SKM-1 (cell line): ENCODE results near the gene EID3.
A peak's percentile ranks its signal among the peaks of the same experiment; 100 is the strongest.
"Not testable (repeated sequence)": the region's sequence is repeated elsewhere in the genome, so short reads cannot be mapped to it uniquely, and the experiment has no call there.

Experiments used
- DNase-seq: peaks from one replicate; lab custom pipeline; 2025; ENCODE audit not compliant: unreplicated experiment; lab: John Stamatoyannopoulos, UW

EID3 gene

GRCh38 chr12:104288635-104289274, 14.8 kb upstream of the EID3 start:
- DNase-seq, result peak; percentile 45

GRCh38 chr12:104290320-104290719, 13.2 kb upstream of the EID3 start:
- no peak for DNase-seq

- no peak for DNase-seq
These were observed 12.7 kb upstream of the EID3 start for GRCh38 chr12:104290855-104291254.

GRCh38 chr12:104291867-104292524, 11.5 kb upstream of the EID3 start:
- no peak for DNase-seq

- DNase-seq, result no peak
These were observed 10.4 kb upstream of the EID3 start for GRCh38 chr12:104292872-104293794.

- not testable (repeated sequence) for DNase-seq
These were observed 9.2 kb upstream of the EID3 start for GRCh38 chr12:104294158-104294859.

GRCh38 chr12:104294927-104295668, 8.4 kb upstream of the EID3 start:
- no peak for DNase-seq

GRCh38 chr12:104295954-104296353, 7.6 kb upstream of the EID3 start:
- no peak for DNase-seq

- no peak for DNase-seq
These were observed 6.8 kb upstream of the EID3 start for GRCh38 chr12:104296718-104297117.

GRCh38 chr12:104297477-104298113, 5.9 kb upstream of the EID3 start:
- DNase-seq, result no peak

- no peak for DNase-seq
These were observed 3.6 kb upstream of the EID3 start for GRCh38 chr12:104299842-104300481.

- DNase-seq, result no peak
These were observed 896 bp downstream of the EID3 start for GRCh38 chr12:104304261-104305009.

- DNase-seq, result no peak
These were observed 1.8 kb downstream of the EID3 start for GRCh38 chr12:104305349-104305748.

- no peak for DNase-seq
These were observed 2.8 kb downstream of the EID3 start for GRCh38 chr12:104306376-104306775.

- DNase-seq, result no peak
These were observed 3.6 kb downstream of the EID3 start for GRCh38 chr12:104306943-104307654.

- DNase-seq, result no peak
These were observed 4.1 kb downstream of the EID3 start for GRCh38 chr12:104307655-104308000.

- DNase-seq, result no peak
These were observed 6.0 kb downstream of the EID3 start for GRCh38 chr12:104309446-104309993.
